HFF-Myc (cell line): ENCODE results near the gene TTC23.

Experiments used
- DNase-seq: peaks from one replicate; pipeline ENCODE4 v3.0.0-alpha.2; 2011; ENCODE audit warnings: low read depth; ENCODE audit errors: extremely low read depth
- H3K4me3 ChIP-seq: replicated peaks from 2 replicates; pipeline ENCODE4 v1.5.1; 2011; ENCODE audit warnings: low read depth, mild to moderate bottlenecking, control low read depth, low read length
- TF ChIP-seq, protein P1 (sequence below): IDR thresholded peaks from 2 replicates; pipeline ENCODE4 v1.5.1; 2012; ENCODE audit warnings: mild to moderate bottlenecking, low read depth, low read length, control low read depth; ENCODE audit errors: missing control alignments

The TTC23 gene

DNA sequence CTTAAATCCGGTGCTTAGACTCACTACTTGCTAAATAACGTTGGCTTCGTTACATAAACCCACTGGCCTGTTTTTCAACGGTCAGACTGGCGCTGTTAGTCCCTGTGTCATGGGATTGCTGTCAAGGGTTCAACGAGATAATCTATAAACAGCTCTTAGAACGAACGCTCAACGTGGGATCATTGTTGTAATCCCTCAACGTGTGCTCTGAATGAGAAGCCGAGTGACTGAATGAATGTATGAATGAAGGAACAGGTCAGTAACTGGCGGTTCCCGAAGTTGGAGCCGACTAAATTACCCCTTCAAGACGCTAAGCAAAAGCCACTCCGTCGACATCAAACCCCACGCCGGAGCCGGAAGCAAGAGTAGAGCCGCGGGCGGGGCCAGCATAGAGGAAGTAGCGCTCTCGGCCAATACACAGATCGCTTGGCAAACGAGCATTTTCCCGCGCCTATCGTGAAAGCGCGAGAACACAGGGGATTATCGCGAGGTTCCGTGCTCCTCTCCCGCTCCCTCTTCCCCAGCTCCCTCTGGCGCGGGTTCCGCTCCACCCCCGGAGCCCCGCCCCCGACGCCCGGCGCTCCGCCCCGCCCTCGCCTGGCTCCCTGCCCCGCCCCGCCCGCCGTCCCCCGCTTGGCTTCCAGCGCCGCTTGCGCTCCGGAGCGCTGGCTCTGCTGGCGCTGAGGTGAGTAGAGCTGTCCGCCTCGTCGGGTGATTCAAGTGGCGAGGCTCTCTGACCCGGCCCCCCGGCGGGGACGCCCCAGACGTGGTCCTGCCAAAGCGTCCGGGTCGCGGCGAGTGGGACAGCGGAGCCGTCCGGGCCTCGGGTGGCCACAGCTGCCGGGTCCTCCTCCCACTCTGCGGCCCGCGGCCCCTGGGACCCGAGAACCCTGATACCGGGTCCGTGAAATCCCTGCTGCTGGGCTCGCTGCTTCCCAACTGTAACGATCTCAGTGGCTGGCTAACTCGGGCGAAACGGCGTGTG lies 1.8 kb upstream of the TTC23 start, which contains the start of gene LRRC28:
LRRC28 (plus strand) TSS at position 625 of the 985 bp plus-strand sequence. CDS start 4,477 bp downstream, outside the sequence.
- TF ChIP-seq, protein P1, sequence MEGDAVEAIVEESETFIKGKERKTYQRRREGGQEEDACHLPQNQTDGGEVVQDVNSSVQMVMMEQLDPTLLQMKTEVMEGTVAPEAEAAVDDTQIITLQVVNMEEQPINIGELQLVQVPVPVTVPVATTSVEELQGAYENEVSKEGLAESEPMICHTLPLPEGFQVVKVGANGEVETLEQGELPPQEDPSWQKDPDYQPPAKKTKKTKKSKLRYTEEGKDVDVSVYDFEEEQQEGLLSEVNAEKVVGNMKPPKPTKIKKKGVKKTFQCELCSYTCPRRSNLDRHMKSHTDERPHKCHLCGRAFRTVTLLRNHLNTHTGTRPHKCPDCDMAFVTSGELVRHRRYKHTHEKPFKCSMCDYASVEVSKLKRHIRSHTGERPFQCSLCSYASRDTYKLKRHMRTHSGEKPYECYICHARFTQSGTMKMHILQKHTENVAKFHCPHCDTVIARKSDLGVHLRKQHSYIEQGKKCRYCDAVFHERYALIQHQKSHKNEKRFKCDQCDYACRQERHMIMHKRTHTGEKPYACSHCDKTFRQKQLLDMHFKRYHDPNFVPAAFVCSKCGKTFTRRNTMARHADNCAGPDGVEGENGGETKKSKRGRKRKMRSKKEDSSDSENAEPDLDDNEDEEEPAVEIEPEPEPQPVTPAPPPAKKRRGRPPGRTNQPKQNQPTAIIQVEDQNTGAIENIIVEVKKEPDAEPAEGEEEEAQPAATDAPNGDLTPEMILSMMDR, result no peak
- H3K4me3 ChIP-seq, result peak within 1 kb of the TSS; percentile 89
- DNase-seq, result peak; percentile 98

DNA sequence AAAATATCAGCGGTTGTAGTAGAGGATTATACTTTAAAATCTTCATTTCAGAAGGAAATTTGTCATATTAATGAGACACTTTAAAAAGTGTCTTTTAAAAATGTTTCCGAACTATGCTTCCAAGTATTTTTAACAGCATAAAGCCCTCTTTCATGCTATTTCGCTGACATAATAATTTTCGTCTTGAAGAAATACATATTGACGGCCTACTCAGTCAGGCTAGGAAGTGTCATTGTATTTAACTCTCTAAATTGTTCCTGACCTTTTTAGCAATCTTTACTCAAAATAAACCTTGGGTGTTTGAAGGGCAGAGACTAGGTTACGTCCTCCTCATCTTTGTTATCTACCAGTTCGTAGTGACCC lies 1.1 kb upstream of the TTC23 start:
- TF ChIP-seq, protein P1, result no peak
- H3K4me3 ChIP-seq, result peak overlapping the region; percentile 89
- no peak for DNase-seq

DNA sequence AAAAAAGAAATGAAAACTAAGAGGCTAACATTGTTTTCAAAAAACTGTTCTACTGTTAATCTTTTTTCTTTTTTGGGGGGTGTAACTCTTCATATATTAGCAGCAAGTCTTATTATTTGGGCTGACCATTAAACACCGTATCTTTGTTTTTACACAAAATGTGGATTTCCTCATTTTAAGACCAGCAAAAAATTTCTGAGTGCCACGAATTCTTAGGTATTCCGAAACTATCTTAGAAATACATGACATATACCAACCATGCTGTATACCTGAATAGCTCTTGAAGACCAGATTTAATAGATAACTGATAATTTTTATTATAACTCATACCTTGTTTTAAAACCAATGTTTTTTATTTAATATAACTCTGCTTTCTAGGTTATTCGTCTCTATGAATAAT lies 620 bp upstream of the TTC23 start:
- DNase-seq, result no peak
- TF ChIP-seq, protein P1, result no peak
- H3K4me3 ChIP-seq, result peak overlapping the region; percentile 89

DNA sequence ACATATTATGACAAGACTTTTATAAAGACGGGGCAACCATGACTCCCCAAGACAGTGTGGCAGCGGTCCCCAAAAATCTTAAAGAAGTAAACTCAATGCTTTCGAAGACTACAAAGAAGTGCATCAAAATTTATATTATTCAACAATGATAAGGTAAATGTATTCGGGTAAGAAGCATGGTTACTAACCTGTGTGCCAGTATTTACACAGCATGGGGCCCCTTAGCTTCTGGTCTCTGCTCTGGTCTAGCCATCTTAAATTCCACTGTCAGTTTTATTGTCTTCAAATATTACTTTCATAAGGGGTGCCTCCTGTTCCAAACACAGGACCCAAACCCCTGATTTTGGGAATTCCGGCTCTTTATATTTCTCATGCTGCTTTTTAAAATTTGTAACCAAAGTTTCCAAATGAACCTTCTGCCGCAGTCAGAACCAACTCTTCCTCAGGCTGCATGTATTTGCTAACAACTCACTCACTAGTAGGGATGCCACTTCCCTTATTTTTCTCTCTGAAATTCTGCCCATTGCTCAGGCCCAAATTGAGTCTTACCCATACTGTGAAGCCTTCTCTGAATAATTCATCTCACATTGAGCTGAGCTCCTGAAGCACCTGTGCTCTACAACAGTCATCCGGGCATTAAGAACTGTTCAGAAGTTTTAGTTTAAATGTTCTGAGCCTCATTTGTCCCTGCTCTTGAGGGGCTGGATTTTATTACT lies 1.2 kb downstream of the TTC23 start:
- TF ChIP-seq, protein P1, result no peak
- DNase-seq, result no peak
- H3K4me3 ChIP-seq, result peak overlapping the region; percentile 89

DNA sequence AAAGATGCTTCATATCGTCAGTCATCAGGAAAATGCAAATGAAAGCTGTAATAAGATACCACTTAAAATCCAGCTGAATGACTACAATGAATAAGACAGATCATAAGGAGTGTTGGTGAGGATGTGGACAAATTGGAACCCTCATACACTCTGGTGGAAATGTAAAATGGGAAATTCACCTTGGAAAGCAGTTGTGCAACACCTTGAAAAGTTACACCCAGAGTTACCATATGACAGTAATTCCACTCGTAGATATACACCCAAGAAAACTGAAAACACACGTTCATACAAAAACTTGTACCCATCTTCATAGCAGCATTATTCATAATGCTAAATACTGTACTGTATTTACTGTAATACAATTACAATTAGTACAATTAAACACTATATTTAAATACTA lies 2.3 kb downstream of the TTC23 start:
- DNase-seq, result no peak
- TF ChIP-seq, protein P1, result no peak
- H3K4me3 ChIP-seq, result no peak overlapping the region

DNA sequence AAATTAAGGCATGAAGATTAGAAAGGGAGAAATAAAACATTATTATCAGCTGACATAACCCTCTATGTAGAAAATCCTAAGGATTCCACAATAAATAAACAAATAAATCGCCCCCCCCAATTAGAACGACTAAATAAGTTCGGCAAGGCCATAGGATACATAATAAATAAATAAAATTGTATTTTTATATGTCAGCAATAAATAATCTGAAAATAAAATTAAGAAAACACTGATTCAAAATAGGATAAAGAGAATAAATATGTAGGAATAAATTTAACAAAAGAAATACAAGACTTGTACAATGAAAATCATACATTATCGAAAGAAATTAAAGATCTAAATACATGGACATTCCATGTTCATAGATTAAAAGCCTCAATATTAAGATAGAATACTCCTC lies 5.1 kb downstream of the TTC23 start:
- TF ChIP-seq, protein P1, result no peak
- no peak overlapping the region for H3K4me3 ChIP-seq
- DNase-seq, result no peak
